ENCODE data around the gene DRD1.
"Not testable (repeated sequence)": the region's sequence is repeated elsewhere in the genome, so short reads cannot be mapped to it uniquely, and the experiment has no call there.

Gene DRD1

GRCh38 chr5:175467983-175468690, 24.2 kb upstream of the DRD1 start:
- DNase-seq: no peak

DNA sequence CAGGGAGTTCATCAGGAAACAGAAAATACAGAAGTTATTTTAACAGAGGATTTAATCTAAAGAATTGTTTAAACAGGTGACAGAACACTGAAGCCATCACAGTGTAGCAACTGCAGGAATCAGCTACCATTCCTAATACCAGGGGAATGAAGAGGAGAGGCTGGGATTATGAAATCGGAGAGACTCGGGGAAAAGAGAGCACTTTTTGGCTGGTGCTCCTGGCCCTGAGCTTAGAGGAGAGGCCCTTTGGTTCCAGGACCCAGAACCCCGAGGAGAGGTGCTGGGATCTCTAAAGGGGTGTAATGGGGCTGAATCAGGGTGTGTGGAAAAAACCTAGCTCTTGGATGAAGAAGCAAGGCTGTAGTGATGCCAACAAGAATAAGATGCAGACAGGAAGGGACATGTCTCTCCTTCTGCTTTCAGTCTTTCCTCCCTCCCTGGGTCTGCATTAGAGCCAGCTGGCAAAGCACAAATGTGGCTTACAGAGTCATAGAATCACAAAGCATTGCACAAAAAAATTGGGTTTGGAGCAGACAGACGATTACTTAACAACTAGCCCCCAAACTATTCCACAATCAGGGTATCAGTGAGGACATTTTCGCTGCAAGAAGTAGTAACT, 22.8 kb upstream of the DRD1 start:
- no peak for DNase-seq

- no peak for DNase-seq
Observed at GRCh38 chr5:175465282-175465681, 21.3 kb upstream of the DRD1 start.

- no peak for DNase-seq
Observed at GRCh38 chr5:175464942-175465233, 20.9 kb upstream of the DRD1 start.

- peak; percentile 43 to 78 for DNase-seq
Observed at GRCh38 chr5:175464074-175464941, 20.3 kb upstream of the DRD1 start.

DNA sequence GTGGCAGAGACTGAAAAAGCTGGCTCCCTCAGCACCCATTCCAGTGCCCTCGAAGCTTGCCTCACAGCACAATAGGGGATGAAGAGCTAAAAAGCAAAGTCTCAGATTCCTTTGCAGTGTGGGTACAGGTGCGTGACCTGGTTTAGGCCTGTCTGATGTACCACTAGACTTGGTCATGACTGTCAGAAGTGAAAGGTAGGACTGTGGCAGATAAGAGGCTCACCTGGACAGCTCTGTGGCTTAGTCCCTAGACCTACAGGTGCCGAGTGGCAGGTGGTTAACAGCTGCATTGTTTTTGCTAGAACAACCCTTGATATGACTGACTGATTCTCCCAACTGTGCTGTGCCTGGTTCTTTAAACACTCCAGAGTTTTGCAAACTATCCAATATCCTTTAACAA, 19.7 kb upstream of the DRD1 start:
- DNase-seq: no peak

- DNase-seq: no peak
Observed at GRCh38 chr5:175461370-175461769, 17.4 kb upstream of the DRD1 start.

DNA sequence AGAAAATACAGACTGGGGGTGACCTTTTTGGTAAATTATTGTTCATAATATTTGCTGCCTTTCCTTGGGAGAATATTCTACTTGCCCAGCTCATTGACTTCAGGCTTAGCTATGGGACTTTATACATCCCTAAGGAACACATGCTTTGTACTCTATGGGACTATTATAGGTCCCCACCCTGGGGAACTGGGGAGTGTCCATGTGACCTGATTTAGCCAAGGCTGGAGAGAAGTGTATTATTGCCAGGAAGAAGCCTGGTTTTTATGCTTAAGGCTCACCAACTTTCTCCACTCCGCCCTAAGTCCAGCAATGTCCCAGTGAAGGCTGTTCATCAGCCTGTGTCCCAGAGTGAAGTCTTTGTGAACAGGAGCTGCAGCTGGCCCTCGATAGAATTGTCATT, 16.6 kb upstream of the DRD1 start:
- no peak for DNase-seq

- DNase-seq: no peak
Observed at GRCh38 chr5:175460126-175460525, 16.1 kb upstream of the DRD1 start.

GRCh38 chr5:175457466-175457865, 13.5 kb upstream of the DRD1 start:
- no peak for DNase-seq

GRCh38 chr5:175456105-175456742, 12.2 kb upstream of the DRD1 start:
- DNase-seq: no peak

GRCh38 chr5:175454338-175454737, 10.4 kb upstream of the DRD1 start:
- not testable (repeated sequence) for DNase-seq

DNA sequence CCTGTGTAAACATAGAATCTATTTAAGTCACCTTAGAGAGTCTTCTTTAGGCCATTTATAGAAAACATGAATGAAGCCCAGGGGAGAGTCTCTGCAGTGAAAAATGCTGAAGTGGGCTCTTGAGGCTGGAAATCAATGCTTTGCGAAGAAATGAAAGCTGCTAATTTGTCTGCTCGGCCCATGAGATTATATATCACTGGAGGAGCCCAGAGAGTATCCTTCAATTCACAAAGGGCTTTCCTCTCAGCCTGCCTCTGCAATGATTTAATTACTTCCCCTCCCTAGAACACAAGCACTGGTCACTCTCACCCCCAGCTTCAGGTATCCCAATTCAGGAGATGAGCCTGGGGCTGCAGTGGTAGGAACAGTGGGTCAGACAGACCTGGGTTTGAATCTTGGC, 8.2 kb upstream of the DRD1 start:
- DNase-seq: no peak

DNA sequence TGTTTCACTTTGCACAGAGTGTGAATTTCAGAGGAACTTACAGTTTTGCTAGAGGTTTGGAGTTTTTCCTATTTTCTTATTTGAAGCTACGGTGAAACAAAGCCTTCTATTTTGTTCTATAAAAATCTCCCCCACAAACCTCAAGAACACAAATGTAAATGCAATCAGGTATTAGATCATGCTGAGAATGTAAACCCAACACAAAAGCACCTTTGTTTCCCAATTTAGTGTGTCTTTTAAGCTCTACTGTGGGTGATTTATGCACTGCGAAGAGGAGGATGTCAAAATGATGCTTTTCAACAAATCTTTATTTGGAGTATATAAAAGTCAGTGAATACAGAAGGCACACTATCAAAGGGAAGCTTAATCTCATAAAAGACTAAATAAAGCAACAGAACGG, 4.3 kb upstream of the DRD1 start:
- DNase-seq: no peak

DNA sequence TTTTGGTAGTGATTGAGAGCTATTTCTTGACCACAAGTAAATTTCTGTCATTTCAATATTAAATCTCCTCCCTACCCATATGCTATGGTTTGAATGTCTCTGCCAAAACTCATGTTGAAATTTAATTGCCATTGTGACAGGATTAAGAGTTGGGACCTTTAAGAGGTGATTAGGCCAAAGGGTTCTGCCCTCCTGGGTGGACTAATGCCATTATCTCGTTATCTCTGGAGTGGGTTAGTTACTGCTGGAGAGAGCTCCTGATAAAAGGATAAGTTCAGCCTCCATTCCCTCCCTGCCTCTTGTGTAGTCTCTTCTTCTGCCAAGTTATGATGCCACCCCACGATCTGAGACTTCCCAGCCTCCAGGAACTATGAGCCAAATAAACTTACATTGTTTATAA, 3.6 kb upstream of the DRD1 start:
- DNase-seq: no peak

- not testable (repeated sequence) for DNase-seq
Observed at GRCh38 chr5:175446378-175446777, 2.4 kb upstream of the DRD1 start.

DNA sequence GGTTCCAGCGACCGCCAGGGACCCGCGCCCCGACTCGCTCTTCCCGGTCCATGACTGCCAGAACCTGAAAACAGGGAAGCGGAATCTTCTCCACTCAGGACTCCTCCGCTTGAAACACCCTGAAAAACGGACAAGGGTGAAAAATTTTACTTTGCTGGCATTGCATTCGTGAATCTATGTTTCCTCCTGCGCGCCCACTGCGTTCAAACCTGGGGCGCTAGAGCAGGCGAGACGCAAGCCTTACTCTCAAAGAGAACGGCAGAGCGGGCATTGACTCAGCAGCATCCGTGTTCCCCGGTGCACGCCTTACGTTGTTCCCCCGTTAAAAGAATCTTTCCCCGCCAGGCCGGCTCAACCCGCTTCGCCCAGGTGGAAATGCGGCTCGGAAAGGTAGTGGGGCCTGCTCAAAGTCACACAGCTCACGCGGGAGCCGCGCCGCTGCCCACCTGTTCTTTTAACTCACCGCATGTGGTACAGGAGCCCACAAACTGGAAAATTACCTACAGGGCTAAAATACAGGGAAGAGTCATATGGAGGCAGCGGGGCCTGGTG, 999 bp upstream of the DRD1 start:
- no peak for DNase-seq

DNA sequence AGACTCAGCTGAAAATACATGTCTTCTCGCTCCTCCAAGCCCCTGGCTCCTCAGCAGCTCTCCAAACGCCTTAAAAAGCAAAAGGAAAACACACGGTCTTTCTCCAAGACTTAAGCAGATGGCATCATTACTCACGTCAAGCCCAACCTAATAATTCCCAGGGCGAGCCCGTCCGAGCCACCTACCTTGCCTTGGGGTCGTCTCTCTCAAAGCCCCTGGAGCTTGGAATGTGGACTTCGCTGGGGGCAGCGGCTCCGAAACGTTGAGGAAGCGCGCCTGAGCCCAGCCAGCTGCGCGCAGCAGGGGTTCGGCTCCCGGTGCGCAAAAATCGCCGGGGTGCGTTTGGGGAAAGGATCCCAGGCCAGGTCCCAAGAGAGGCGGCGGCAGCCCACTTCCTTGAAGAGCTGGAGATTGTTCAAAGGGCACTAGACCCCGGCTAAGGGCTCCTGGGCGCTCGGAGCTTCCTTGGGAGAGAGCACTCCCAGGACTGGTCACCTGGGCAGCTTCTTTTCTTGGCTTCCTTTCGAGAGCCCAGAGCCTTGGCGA, 395 bp downstream of the DRD1 start:
- DNase-seq: no peak

- no peak for DNase-seq
Observed at GRCh38 chr5:175438234-175438857, 5.6 kb downstream of the DRD1 start.

- no peak for DNase-seq
Observed at GRCh38 chr5:175436359-175436758, 7.6 kb downstream of the DRD1 start.

DNA sequence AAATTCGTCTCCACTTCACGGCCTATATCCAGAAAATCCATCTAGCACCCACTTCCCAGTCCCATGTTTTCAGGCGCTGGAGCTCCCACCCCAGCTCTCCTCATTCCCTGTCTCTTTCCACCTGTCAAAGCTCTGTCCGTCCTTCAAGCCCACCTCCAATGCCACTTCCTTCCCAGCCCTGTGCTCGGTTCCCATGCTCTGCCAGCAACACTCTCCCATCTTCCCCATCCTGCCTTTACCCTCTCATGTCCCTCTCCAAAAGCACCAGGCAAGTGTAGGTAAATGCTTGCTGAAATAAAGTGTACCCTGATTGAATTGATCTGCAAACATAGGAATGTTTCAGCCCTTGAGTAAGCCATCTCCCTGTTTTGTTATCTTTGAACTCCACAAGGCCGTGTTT, 9.2 kb downstream of the DRD1 start:
- no peak for DNase-seq

- no peak for DNase-seq
Observed at GRCh38 chr5:175427762-175428161, 16.2 kb downstream of the DRD1 start.

GRCh38 chr5:175424594-175424993, 19.4 kb downstream of the DRD1 start:
- DNase-seq: not testable (repeated sequence)
